ENCODE data around the gene ACADL. TPM values are rescaled to one million over a fixed set of nuclear protein-coding genes. Genes with fewer than 3 reads are reported as not detected.
A peak's percentile ranks its signal among the peaks of the same experiment; 100 is the strongest.

ACADL gene
- polyA plus RNA-seq (2011; rRNA removed) (not detected in 2 replicates), polyA minus RNA-seq (2011; rRNA and poly(A)+ RNA removed) (not detected in 2 replicates)

GRCh38 chr2:210224941-210225672 is at the start of gene ACADL:
ACADL (minus strand) TSS chr2:210225447; CDS start chr2:210225263, 184 bp downstream.
- Histone ChIP-seq H3K36me3 (ENCODE audit: control insufficient read depth, insufficient read depth, low read length) (no peaks in the 10 kb centered on the region), H3K27me3 (ENCODE audit: control insufficient read depth, insufficient read depth, low read length) (no peaks in the 10 kb centered on the region), H3K4me3 (ENCODE audit: low read depth, low read length) (peak within 1 kb of the TSS; percentile 40)
- no peak for TF ChIP-seq CTCF (IDR thresholded peaks at IDR 0.05; ENCODE audit: insufficient read depth, low read depth, low read length)
- CTCF ChIA-PET, result interaction anchor here (1.0 kb wide), 1 partner anchor 248 kb away, joined by 3 read pairs; no protein-coding TSS in a partner anchor
- POLR2A ChIA-PET, result no interaction called here
- no peak for DNase-seq (ENCODE audit: low read depth)

GRCh38 chr2:210271300-210271699 is 46.1 kb upstream of the ACADL start:
- TF ChIP-seq CTCF (IDR thresholded peaks at IDR 0.05; ENCODE audit: insufficient read depth, low read depth, low read length), result no peak
- no peak overlapping the region for H3K4me3 ChIP-seq (ENCODE audit: low read depth, low read length)
- H3K27me3 ChIP-seq (ENCODE audit: control insufficient read depth, insufficient read depth, low read length), result no peaks in the 10 kb centered on the region
- no peak for DNase-seq (ENCODE audit: low read depth)
- ChIA-PET POLR2A (no interaction called here), CTCF (no interaction called here)
- H3K36me3 ChIP-seq (ENCODE audit: control insufficient read depth, insufficient read depth, low read length), result no peaks in the 10 kb centered on the region

DNA sequence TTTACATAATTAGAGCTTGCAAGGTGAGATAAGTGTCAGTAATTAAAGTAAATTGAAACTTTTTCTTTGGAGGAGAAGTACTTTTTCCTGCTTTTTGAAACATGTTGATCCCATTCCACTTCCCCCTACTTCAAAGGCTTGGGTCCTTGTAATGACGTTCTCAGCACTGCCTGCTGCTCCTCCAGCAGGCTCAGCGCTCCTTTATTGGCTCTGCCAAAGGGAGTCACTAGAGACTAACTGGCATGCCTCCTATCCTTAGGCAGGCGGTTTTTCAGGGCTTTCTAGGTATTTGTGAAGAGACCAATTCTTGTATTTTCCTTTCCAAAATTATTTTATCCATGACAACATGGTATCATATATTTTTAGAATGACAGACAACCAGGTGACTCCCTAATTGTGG is 43.9 kb upstream of the ACADL start:
- no peak for TF ChIP-seq CTCF (IDR thresholded peaks at IDR 0.05; ENCODE audit: insufficient read depth, low read depth, low read length)
- POLR2A ChIA-PET, result no interaction called here
- DNase-seq (ENCODE audit: low read depth), result no peak
- CTCF ChIA-PET, result no interaction called here
- H3K4me3 ChIP-seq (ENCODE audit: low read depth, low read length), result no peak overlapping the region
- H3K36me3 ChIP-seq (ENCODE audit: control insufficient read depth, insufficient read depth, low read length), result no peaks in the 10 kb centered on the region
- H3K27me3 ChIP-seq (ENCODE audit: control insufficient read depth, insufficient read depth, low read length), result no peaks in the 10 kb centered on the region

GRCh38 chr2:210268281-210268680 is 43.0 kb upstream of the ACADL start:
- POLR2A ChIA-PET, result no interaction called here
- TF ChIP-seq CTCF (IDR thresholded peaks at IDR 0.05; ENCODE audit: insufficient read depth, low read depth, low read length), result no peak
- H3K4me3 ChIP-seq (ENCODE audit: low read depth, low read length), result no peak overlapping the region
- no peaks in the 10 kb centered on the region for H3K36me3 ChIP-seq (ENCODE audit: control insufficient read depth, insufficient read depth, low read length)
- H3K27me3 ChIP-seq (ENCODE audit: control insufficient read depth, insufficient read depth, low read length), result no peaks in the 10 kb centered on the region
- CTCF ChIA-PET, result no interaction called here
- no peak for DNase-seq (ENCODE audit: low read depth)

DNA sequence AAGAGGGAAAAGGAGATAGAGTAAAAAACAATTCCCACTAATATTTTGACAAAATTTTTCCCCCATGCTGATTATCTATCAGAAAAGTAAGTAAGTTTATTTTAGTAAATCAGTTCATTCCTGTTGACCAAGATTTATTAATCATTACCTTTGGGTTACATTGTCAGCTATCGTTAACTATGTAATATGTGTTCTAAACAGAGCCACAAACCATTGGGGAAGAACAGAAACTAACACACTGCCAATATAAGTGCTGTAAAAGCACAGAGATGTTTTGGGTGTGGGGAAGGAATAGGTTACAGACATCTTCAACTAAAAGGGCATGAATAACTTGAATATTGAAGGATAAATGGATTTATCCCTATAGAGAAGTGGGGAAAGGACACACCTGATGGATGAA is 42.5 kb upstream of the ACADL start:
- Histone ChIP-seq H3K27me3 (ENCODE audit: control insufficient read depth, insufficient read depth, low read length) (no peaks in the 10 kb centered on the region), H3K4me3 (ENCODE audit: low read depth, low read length) (no peak overlapping the region), H3K36me3 (ENCODE audit: control insufficient read depth, insufficient read depth, low read length) (no peaks in the 10 kb centered on the region)
- POLR2A ChIA-PET, result no interaction called here
- DNase-seq (ENCODE audit: low read depth), result no peak
- no peak for TF ChIP-seq CTCF (IDR thresholded peaks at IDR 0.05; ENCODE audit: insufficient read depth, low read depth, low read length)
- CTCF ChIA-PET, result no interaction called here

Data from BJ (cell line).